ENCODE data around the gene RFPL1. TPM values are rescaled to one million over a fixed set of nuclear protein-coding genes. Genes with fewer than 3 reads are reported as not detected.
A peak's percentile ranks its signal among the peaks of the same experiment; 100 is the strongest.
"Not testable (repeated sequence)": the region's sequence is repeated elsewhere in the genome, so short reads cannot be mapped to it uniquely, and the experiment has no call there.

RFPL1 gene
- total RNA-seq (2014; rRNA removed; shearing (Covaris generic)), result 0.42 TPM in 1 of 2 replicates, not detected in the other

- not testable (repeated sequence) for DNase-seq; H3K4me3 ChIP-seq (ENCODE audit: insufficient read depth, low read depth, low read length); H3K27me3 ChIP-seq (ENCODE audit: control insufficient read depth, insufficient read depth, low read length); H3K36me3 ChIP-seq (replicated peaks; ENCODE audit: control insufficient read depth, insufficient read depth, low read length)
Observed at GRCh38 chr22:29438283-29438682, at the start of gene RFPL1. RFPL1 (plus strand) TSS chr22:29438583.

GRCh38 chr22:29388759-29389090, 49.7 kb upstream of the RFPL1 start:
- 0 out of 2 replicates have a peak, but pooled peaks cover 2% of the 10 kb centered on the region for H3K36me3 ChIP-seq (replicated peaks; ENCODE audit: control insufficient read depth, insufficient read depth, low read length)
- H3K27me3 ChIP-seq (ENCODE audit: control insufficient read depth, insufficient read depth, low read length), result no peaks in the 10 kb centered on the region
- no peak for DNase-seq
- peak overlapping the region; percentile 20 for H3K4me3 ChIP-seq (ENCODE audit: insufficient read depth, low read depth, low read length)

GRCh38 chr22:29390270-29390669, 48.1 kb upstream of the RFPL1 start:
- no peak for DNase-seq
- Histone ChIP-seq H3K36me3 (replicated peaks; ENCODE audit: control insufficient read depth, insufficient read depth, low read length) (0 out of 2 replicates have a peak, but pooled peaks cover 2% of the 10 kb centered on the region), H3K27me3 (ENCODE audit: control insufficient read depth, insufficient read depth, low read length) (no peaks in the 10 kb centered on the region), H3K4me3 (ENCODE audit: insufficient read depth, low read depth, low read length) (no peak overlapping the region)

- 0 out of 2 replicates have a peak, but pooled peaks cover 2% of the 10 kb centered on the region for H3K36me3 ChIP-seq (replicated peaks; ENCODE audit: control insufficient read depth, insufficient read depth, low read length)
- DNase-seq, result no peak
- H3K27me3 ChIP-seq (ENCODE audit: control insufficient read depth, insufficient read depth, low read length), result no peaks in the 10 kb centered on the region
- no peak overlapping the region for H3K4me3 ChIP-seq (ENCODE audit: insufficient read depth, low read depth, low read length)
Observed at GRCh38 chr22:29391546-29391945, 46.8 kb upstream of the RFPL1 start.

GRCh38 chr22:29393019-29393608, 45.3 kb upstream of the RFPL1 start:
- Histone ChIP-seq H3K27me3 (ENCODE audit: control insufficient read depth, insufficient read depth, low read length) (no peaks in the 10 kb centered on the region), H3K36me3 (replicated peaks; ENCODE audit: control insufficient read depth, insufficient read depth, low read length) (no peaks in the 10 kb centered on the region), H3K4me3 (ENCODE audit: insufficient read depth, low read depth, low read length) (no peak overlapping the region)
- DNase-seq, result no peak

GRCh38 chr22:29394931-29395581, 43.3 kb upstream of the RFPL1 start:
- Histone ChIP-seq H3K36me3 (replicated peaks; ENCODE audit: control insufficient read depth, insufficient read depth, low read length) (no peaks in the 10 kb centered on the region), H3K27me3 (ENCODE audit: control insufficient read depth, insufficient read depth, low read length) (no peaks in the 10 kb centered on the region), H3K4me3 (ENCODE audit: insufficient read depth, low read depth, low read length) (no peak overlapping the region)
- DNase-seq, result peak; percentile 86

GRCh38 chr22:29396126-29396525, 42.3 kb upstream of the RFPL1 start:
- H3K4me3 ChIP-seq (ENCODE audit: insufficient read depth, low read depth, low read length), result no peak overlapping the region
- H3K27me3 ChIP-seq (ENCODE audit: control insufficient read depth, insufficient read depth, low read length), result no peaks in the 10 kb centered on the region
- DNase-seq, result no peak
- no peaks in the 10 kb centered on the region for H3K36me3 ChIP-seq (replicated peaks; ENCODE audit: control insufficient read depth, insufficient read depth, low read length)

- no peak for DNase-seq
- no peak overlapping the region for H3K4me3 ChIP-seq (ENCODE audit: insufficient read depth, low read depth, low read length)
- no peaks in the 10 kb centered on the region for H3K36me3 ChIP-seq (replicated peaks; ENCODE audit: control insufficient read depth, insufficient read depth, low read length)
Observed at GRCh38 chr22:29397791-29398190, 40.6 kb upstream of the RFPL1 start.

GRCh38 chr22:29400576-29400975, 37.8 kb upstream of the RFPL1 start:
- Histone ChIP-seq H3K36me3 (replicated peaks; ENCODE audit: control insufficient read depth, insufficient read depth, low read length) (no peaks in the 10 kb centered on the region), H3K27me3 (ENCODE audit: control insufficient read depth, insufficient read depth, low read length) (no peaks in the 10 kb centered on the region), H3K4me3 (ENCODE audit: insufficient read depth, low read depth, low read length) (no peak overlapping the region)
- no peak for DNase-seq

More at GRCh38 chr22:29397791-29398190, 40.6 kb upstream of the RFPL1 start:
- no peaks in the 10 kb centered on the region for H3K27me3 ChIP-seq (ENCODE audit: control insufficient read depth, insufficient read depth, low read length)

- not testable (repeated sequence) for H3K36me3 ChIP-seq (replicated peaks; ENCODE audit: control insufficient read depth, insufficient read depth, low read length)
Observed at GRCh38 chr22:29401538-29401937, 36.8 kb upstream of the RFPL1 start.

GRCh38 chr22:29408940-29409339, 29.4 kb upstream of the RFPL1 start:
- Histone ChIP-seq H3K36me3 (replicated peaks; ENCODE audit: control insufficient read depth, insufficient read depth, low read length) (no peaks in the 10 kb centered on the region), H3K4me3 (ENCODE audit: insufficient read depth, low read depth, low read length) (no peak overlapping the region), H3K27me3 (ENCODE audit: control insufficient read depth, insufficient read depth, low read length) (no peaks in the 10 kb centered on the region)
- DNase-seq, result no peak

More at GRCh38 chr22:29401538-29401937, 36.8 kb upstream of the RFPL1 start:
- H3K27me3 ChIP-seq (ENCODE audit: control insufficient read depth, insufficient read depth, low read length); DNase-seq; H3K4me3 ChIP-seq (ENCODE audit: insufficient read depth, low read depth, low read length): not testable (repeated sequence)

- H3K36me3 ChIP-seq (replicated peaks; ENCODE audit: control insufficient read depth, insufficient read depth, low read length); DNase-seq; H3K4me3 ChIP-seq (ENCODE audit: insufficient read depth, low read depth, low read length); H3K27me3 ChIP-seq (ENCODE audit: control insufficient read depth, insufficient read depth, low read length): not testable (repeated sequence)
Observed at GRCh38 chr22:29411569-29412211, 26.7 kb upstream of the RFPL1 start.

- not testable (repeated sequence) for H3K27me3 ChIP-seq (ENCODE audit: control insufficient read depth, insufficient read depth, low read length); DNase-seq; H3K36me3 ChIP-seq (replicated peaks; ENCODE audit: control insufficient read depth, insufficient read depth, low read length); H3K4me3 ChIP-seq (ENCODE audit: insufficient read depth, low read depth, low read length)
Observed at GRCh38 chr22:29412772-29413171, 25.6 kb upstream of the RFPL1 start.

- not testable (repeated sequence) for H3K27me3 ChIP-seq (ENCODE audit: control insufficient read depth, insufficient read depth, low read length); DNase-seq; H3K4me3 ChIP-seq (ENCODE audit: insufficient read depth, low read depth, low read length); H3K36me3 ChIP-seq (replicated peaks; ENCODE audit: control insufficient read depth, insufficient read depth, low read length)
Observed at GRCh38 chr22:29414951-29415591, 23.3 kb upstream of the RFPL1 start.

- not testable (repeated sequence) for H3K27me3 ChIP-seq (ENCODE audit: control insufficient read depth, insufficient read depth, low read length); H3K36me3 ChIP-seq (replicated peaks; ENCODE audit: control insufficient read depth, insufficient read depth, low read length); DNase-seq; H3K4me3 ChIP-seq (ENCODE audit: insufficient read depth, low read depth, low read length)
Observed at GRCh38 chr22:29418704-29419103, 19.7 kb upstream of the RFPL1 start.
